ENCODE measurements around the gene SPA17.

GRCh38 chr11:124638500-124638899 lies 35.2 kb upstream of the SPA17 start:
- no peak for TF ChIP-seq CTCF (IDR thresholded peaks at IDR 0.05)
- no peak for TF ChIP-seq POLR2A (IDR thresholded peaks at IDR 0.05; ENCODE audit: low read depth)
- TF ChIP-seq EP300 (IDR thresholded peaks at IDR 0.05): no peak
